Measurements from ENCODE around the gene MYO1G. TPM values are rescaled to one million over a fixed set of nuclear protein-coding genes. Genes with fewer than 3 reads are reported as not detected.

MYO1G gene
- total and polyA plus RNA-seq, 9 of the 15 experiments (the other 6 are each of a cell fraction or from before 2014, with no cell fraction given), result 0.03 to 0.62 (median 0.13) TPM; not detected in 1

DNA sequence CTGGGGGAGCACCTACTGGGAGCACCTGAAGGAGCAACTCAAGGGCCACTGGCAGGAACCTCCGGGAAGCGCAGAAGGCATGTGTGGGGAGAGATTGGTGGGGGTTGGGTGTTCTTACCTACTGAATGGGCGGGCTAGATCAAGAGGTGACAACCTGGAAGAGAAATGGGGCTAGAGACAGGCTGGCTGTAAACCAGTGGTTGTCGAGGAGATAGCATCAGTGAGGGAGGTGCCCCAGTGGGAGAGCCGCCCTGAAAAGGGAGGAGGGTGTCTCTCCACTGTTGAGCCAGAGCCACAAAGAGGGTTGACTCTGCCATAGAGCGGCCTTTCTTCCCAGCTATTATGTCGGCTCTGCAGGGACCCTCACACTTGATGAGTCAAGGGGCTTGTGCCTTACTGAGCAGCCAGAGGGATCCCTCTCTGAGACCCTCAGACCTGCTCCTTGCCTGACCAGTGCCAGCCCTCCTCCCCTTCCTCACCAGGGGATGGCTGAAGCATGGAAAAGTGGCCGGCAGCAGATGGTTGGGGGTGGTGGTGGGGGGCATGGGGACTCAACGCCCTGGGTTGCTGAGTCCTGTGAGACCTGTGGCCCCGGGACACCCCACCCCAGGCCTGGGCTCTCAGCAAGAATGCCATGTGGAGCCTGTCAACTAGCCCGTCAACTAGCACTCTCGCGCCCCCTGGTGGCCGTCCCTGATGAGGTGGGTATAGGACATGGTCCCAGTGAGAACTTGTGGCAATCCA, 57.0 kb downstream of the MYO1G start:
- ChIA-PET POLR2A (interaction anchor here (0.7 kb wide), 1 partner anchor 10 kb away, joined by 3 read pairs; no protein-coding TSS in a partner anchor), CTCF (ENCODE audit: low intra/inter-chr PET ratio) (interaction anchor here (1.3 to 2.1 kb wide), 2 partner anchors 65 to 334 kb away, joined by 6 to 17 read pairs; no protein-coding TSS in a partner anchor)
- no peaks in the 10 kb centered on the region for H3K27me3 ChIP-seq (ENCODE audit: control insufficient read depth in 2 of 2, insufficient read depth in 2 of 2, low read length in 2 of 2)
- no TSS peak for BruUV-seq (replicated peaks)
- H4K20me1 ChIP-seq (replicated peaks; ENCODE audit: control insufficient read depth, insufficient read depth, low read length), result no peaks in the 10 kb centered on the region
- no peaks in the 10 kb centered on the region for H3K9me3 ChIP-seq (replicated peaks; ENCODE audit: control insufficient read depth, insufficient read depth, low read depth, low read length)
- H3K27ac ChIP-seq (ENCODE audit: extremely low read depth, low read depth, low read length), result peak overlapping the region; percentile 51
- peaks cover 7 to 13% of the 10 kb centered on the region in 2 experiments; a peak in 3 of 5 replicates for H3K4me1 ChIP-seq (replicated peaks in 1 of 2; ENCODE audit: control insufficient read depth in 2 of 2, insufficient read depth in 2 of 2, low read length in 2 of 2)
- H2AFZ ChIP-seq (ENCODE audit: low read depth, low read length), result peak overlapping the region; percentile 94
- 6% methylated on average over 11 of the region's 14 CpGs for WGBS (ENCODE audit: insufficient coverage, low coverage, missing lambda C conversion rate)
- H3K79me2 ChIP-seq (ENCODE audit: control insufficient read depth, insufficient read depth, low read length), result no peaks in the 10 kb centered on the region
- FAIRE-seq (peak; percentile 84), ATAC-seq (peak; percentile 98), DNase-seq (ENCODE audit: extremely low read depth in 1 of 4, low spot score in 3 of 4) (peak; percentile 82 to 91 (median 85))
- 0 out of 2 replicates have a peak overlapping the region, but pooled peaks have one; percentile 2 for H3K4me3 ChIP-seq
- no peaks in the 10 kb centered on the region for H3K9me1 ChIP-seq (ENCODE audit: control insufficient read depth, insufficient read depth, low read length)
- in situ Hi-C loops (cut with MboI), result loop anchor here (5.0 kb wide), 1 partner anchor 64 kb away; no protein-coding TSS in a partner anchor
- H3K36me3 ChIP-seq (ENCODE audit: control insufficient read depth, insufficient read depth, low read length), result no peaks in the 10 kb centered on the region
- intact Hi-C loops (cut with micrococcal nuclease), result loop anchor here (1.0 to 2.0 kb wide), 4 partner anchors 37 to 333 kb away; partner anchors contain the start of gene PURB
- H3K9ac ChIP-seq (ENCODE audit: insufficient read depth in 1 of 2, low read depth in 2 of 2, low read length in 2 of 2), result peak overlapping the region; percentile 44 to 84; a peak in 3 of 4 replicates
- peak overlapping the region; percentile 79 for H3K4me2 ChIP-seq (ENCODE audit: insufficient read depth, low read length)
- no peak for TF ChIP-seq LEF1 (IDR thresholded peaks at IDR 0.05)
- TF ChIP-seq NCOA1 (IDR thresholded peaks at IDR 0.05; ENCODE audit: low read depth), result no peak
- TF ChIP-seq GTF2A2 (tag; IDR thresholded peaks at IDR 0.05), result no peak
- TF ChIP-seq KDM1A (IDR thresholded peaks at IDR 0.05), result no peak
- TF ChIP-seq LCOR (CRISPR knock-in tag; IDR thresholded peaks at IDR 0.05), result no peak
- no peak for TF ChIP-seq NONO (IDR thresholded peaks at IDR 0.05; ENCODE audit: low read depth in 2 of 2, low read length in 1 of 2)
- TF ChIP-seq SNIP1 (IDR thresholded peaks at IDR 0.05; ENCODE audit: low read depth), result no peak
- no peak for TF ChIP-seq MAFG (tag; conservative IDR thresholded peaks at IDR 0.05)
- no peak for TF ChIP-seq HNRNPH1 (optimal IDR thresholded peaks at IDR 0.05; ENCODE audit: low read depth, low read length)
- no peak for TF ChIP-seq PRMT5 (CRISPR knock-in tag; IDR thresholded peaks at IDR 0.05)
- TF ChIP-seq HDAC2 (IDR thresholded peaks at IDR 0.05), result no peak
- TF ChIP-seq NFIX (CRISPR knock-in tag; IDR thresholded peaks at IDR 0.05; ENCODE audit: low read depth), result no peak
- no peak for TF ChIP-seq TAF9B (IDR thresholded peaks at IDR 0.05; ENCODE audit: partially characterized antibody)
- TF ChIP-seq, protein P1, sequence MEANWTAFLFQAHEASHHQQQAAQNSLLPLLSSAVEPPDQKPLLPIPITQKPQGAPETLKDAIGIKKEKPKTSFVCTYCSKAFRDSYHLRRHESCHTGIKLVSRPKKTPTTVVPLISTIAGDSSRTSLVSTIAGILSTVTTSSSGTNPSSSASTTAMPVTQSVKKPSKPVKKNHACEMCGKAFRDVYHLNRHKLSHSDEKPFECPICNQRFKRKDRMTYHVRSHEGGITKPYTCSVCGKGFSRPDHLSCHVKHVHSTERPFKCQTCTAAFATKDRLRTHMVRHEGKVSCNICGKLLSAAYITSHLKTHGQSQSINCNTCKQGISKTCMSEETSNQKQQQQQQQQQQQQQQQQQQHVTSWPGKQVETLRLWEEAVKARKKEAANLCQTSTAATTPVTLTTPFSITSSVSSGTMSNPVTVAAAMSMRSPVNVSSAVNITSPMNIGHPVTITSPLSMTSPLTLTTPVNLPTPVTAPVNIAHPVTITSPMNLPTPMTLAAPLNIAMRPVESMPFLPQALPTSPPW (CRISPR knock-in tag; IDR thresholded peaks at IDR 0.05), result peak; percentile 56; the same call in 1 of the 2 replicates
- no peak for TF ChIP-seq KDM4B (IDR thresholded peaks at IDR 0.05; ENCODE audit: borderline replicate concordance in 2 of 2, low read depth in 1 of 2)
- no peak for TF ChIP-seq ZNF778 (CRISPR knock-in tag; IDR thresholded peaks at IDR 0.05)
- no peak for TF ChIP-seq DNMT1 (IDR thresholded peaks at IDR 0.05)
- 0 out of 2 replicates have a peak, but pooled peaks have one; percentile 14 for TF ChIP-seq HMBOX1 (IDR thresholded peaks at IDR 0.05)
- no peak for TF ChIP-seq EZH2 (IDR thresholded peaks at IDR 0.05; ENCODE audit: borderline replicate concordance, low read depth, low read length)
- no peak for TF ChIP-seq SMARCE1 (IDR thresholded peaks at IDR 0.05)
- peak; percentile 13 for TF ChIP-seq TAF1 (IDR thresholded peaks at IDR 0.05; ENCODE audit: control insufficient read depth, extremely low read depth, insufficient read depth, low read length, severe bottlenecking)
- no peak for TF ChIP-seq CHD2 (IDR thresholded peaks at IDR 0.05; ENCODE audit: low read depth, low read length)
